Hepatocyte (in vitro differentiated cells): Measurements from ENCODE around the gene WNT11. TPM values are rescaled to one million over a fixed set of nuclear protein-coding genes. Genes with fewer than 3 reads are reported as not detected.

ENCODE experiments used
- DNase-seq: peaks from one replicate; pipeline ENCODE4 v3.0.0-alpha.2; 2016; ENCODE audit warnings: low spot score
- H2AFZ ChIP-seq: fragments of 200-600 bp; sonication (generic); 2 replicates; pipeline ENCODE4 v1.6.0; 2016; ENCODE audit warnings: antibody characterized with exemption, mild to moderate bottlenecking
- H3K27ac ChIP-seq: fragments of 200-600 bp; sonication (generic); 2 replicates; pipeline ENCODE4 v1.5.1; 2016; ENCODE audit warnings: mild to moderate bottlenecking
- H3K27me3 ChIP-seq: fragments of 200-600 bp; sonication (generic); 2 replicates; pipeline ENCODE4 v1.6.1; 2016
- H3K36me3 ChIP-seq: fragments of 200-600 bp; sonication (generic); replicated peaks from 2 replicates; pipeline ENCODE4 v1.5.1; 2016; ENCODE audit warnings: low read depth; ENCODE audit not compliant: insufficient read depth
- H3K4me1 ChIP-seq: fragments of 200-600 bp; sonication (generic); 2 replicates; pipeline ENCODE4 v1.5.1; 2016; ENCODE audit warnings: mild to moderate bottlenecking, moderate library complexity; ENCODE audit not compliant: insufficient read depth
- H3K4me2 ChIP-seq: fragments of 200-600 bp; sonication (generic); 2 replicates; pipeline ENCODE4 v1.6.0; 2016
- H3K4me3 ChIP-seq: fragments of 200-600 bp; sonication (generic); 2 replicates; pipeline ENCODE4 v1.5.1; 2016; ENCODE audit warnings: mild to moderate bottlenecking
- H3K79me2 ChIP-seq: fragments of 200-600 bp; sonication (generic); 2 replicates; pipeline ENCODE4 v1.6.0; 2017; ENCODE audit warnings: mild to moderate bottlenecking
- H3K9me2 ChIP-seq: fragments of 200-600 bp; sonication (generic); replicated peaks from 2 replicates; pipeline ENCODE4 v1.6.0; 2017; ENCODE audit warnings: mild to moderate bottlenecking; ENCODE audit not compliant: insufficient read depth
- H3K9me3 ChIP-seq: fragments of 200-600 bp; sonication (generic); 2 replicates; pipeline ENCODE4 v1.5.1; 2016; ENCODE audit warnings: low read depth, mild to moderate bottlenecking
- H4K20me1 ChIP-seq: fragments of 200-600 bp; sonication (generic); 2 replicates; pipeline ENCODE4 v1.6.0; 2016; ENCODE audit warnings: mild to moderate bottlenecking; ENCODE audit not compliant: insufficient read depth, poor library complexity, severe bottlenecking
- CTCF ChIP-seq: fragments of 200-600 bp; sonication (generic); IDR thresholded peaks from 2 replicates; pipeline ENCODE4 v1.5.1; 2016; ENCODE audit warnings: antibody characterized with exemption, mild to moderate bottlenecking; ENCODE audit not compliant: poor library complexity
- EZH2 ChIP-seq: fragments of 200-600 bp; sonication (generic); IDR thresholded peaks from 2 replicates; pipeline ENCODE4 v1.6.1; 2016; ENCODE audit warnings: antibody characterized with exemption, mild to moderate bottlenecking, borderline replicate concordance
- EZH2phosphoT487 ChIP-seq: fragments of 200-600 bp; sonication (generic); IDR thresholded peaks from one replicate; pipeline ENCODE4 v1.6.1; 2018; ENCODE audit warnings: antibody characterized with exemption, mild to moderate bottlenecking, low read depth, moderate library complexity; ENCODE audit not compliant: unreplicated experiment, severe bottlenecking
- WGBS: methylation state at CpG from one replicate; pipeline ENCODE4 v1.1.6; 2016; ENCODE audit warnings: low lambda C conversion rate; ENCODE audit errors: missing lambda C conversion rate; 5-methylcytosine and 5-hydroxymethylcytosine counted together
- polyA plus RNA-seq: library from polyadenylated mRNA; unstranded; fragments of >200 nt; fragmentation: Nextera tagmentation; extraction: Ambion mirVana; gene quantifications from 2 replicates; pipeline ENCODE4 v1.2.1, GENCODE V29; 2016
- total RNA-seq: library from RNA; depleted of rRNA; stranded (reverse); fragments of >200 nt; gene quantifications from 2 replicates; pipeline ENCODE4 v1.2.3, GENCODE V29; 2014

WNT11 gene
- total and polyA plus RNA-seq, 2 experiments from 2014 or later = 16.4 to 19.1 TPM

- no peak overlapping the region for H3K4me2 ChIP-seq
- H3K9me2 ChIP-seq = no peaks in the 10 kb centered on the region
- TF ChIP-seq CTCF (no peak), EZH2phosphoT487 (no peak), EZH2 (no peak)
- H3K9me3 ChIP-seq = no peaks in the 10 kb centered on the region
- H2AFZ ChIP-seq = no peak overlapping the region
- no peak overlapping the region for H3K4me3 ChIP-seq
- H3K4me1 ChIP-seq = no peaks in the 10 kb centered on the region
- DNase-seq = peak; percentile 37
- no peaks in the 10 kb centered on the region for H4K20me1 ChIP-seq
- H3K27me3 ChIP-seq = no peaks in the 10 kb centered on the region
- no peak overlapping the region for H3K27ac ChIP-seq
- H3K79me2 ChIP-seq = no peaks in the 10 kb centered on the region
- H3K36me3 ChIP-seq = no peaks in the 10 kb centered on the region
Observed at GRCh38 chr11:76237914-76238313, 31.6 kb upstream of the WNT11 start.

- H3K9me3 ChIP-seq = no peaks in the 10 kb centered on the region
- H3K4me1 ChIP-seq = no peaks in the 10 kb centered on the region
- no peaks in the 10 kb centered on the region for H3K79me2 ChIP-seq
- no peak for DNase-seq
- TF ChIP-seq EZH2 (no peak), EZH2phosphoT487 (no peak), CTCF (no peak)
- peak overlapping the region; percentile 77 for H3K4me2 ChIP-seq
- no peaks in the 10 kb centered on the region for H3K36me3 ChIP-seq
- H3K27ac ChIP-seq = peak overlapping the region; percentile 89
- H3K27me3 ChIP-seq = no peaks in the 10 kb centered on the region
- no peak overlapping the region for H3K4me3 ChIP-seq
- no peaks in the 10 kb centered on the region for H4K20me1 ChIP-seq
- no peaks in the 10 kb centered on the region for H3K9me2 ChIP-seq
- 90% methylated on average over 8 of the region's 8 CpGs for WGBS
- H2AFZ ChIP-seq = no peak overlapping the region
Observed at GRCh38 chr11:76237000-76237649, 30.8 kb upstream of the WNT11 start.

- Histone ChIP-seq H3K4me1 (no peaks in the 10 kb centered on the region), H3K27ac (peak overlapping the region; percentile 89), H3K9me3 (no peaks in the 10 kb centered on the region), H2AFZ (peak overlapping the region; percentile 87), H3K36me3 (no peaks in the 10 kb centered on the region), H3K4me2 (peak overlapping the region; percentile 77), H3K9me2 (no peaks in the 10 kb centered on the region), H3K79me2 (no peaks in the 10 kb centered on the region), H3K4me3 (peak overlapping the region; percentile 87), H4K20me1 (no peaks in the 10 kb centered on the region), H3K27me3 (no peaks in the 10 kb centered on the region)
- peak; percentile 80 for DNase-seq
- 2% methylated on average over 39 of the region's 44 CpGs for WGBS
- TF ChIP-seq EZH2phosphoT487 (no peak), EZH2 (no peak), CTCF (no peak)
Observed at GRCh38 chr11:76236092-76236999, 30.0 kb upstream of the WNT11 start.
